ENCODE measurements around the gene CCL13.
"Not testable (repeated sequence)": the region's sequence is repeated elsewhere in the genome, so short reads cannot be mapped to it uniquely, and the experiment has no call there.

Gene CCL13
- total RNA-seq: 0 reads per million in 4 donors

- DNase-seq: no peak
Observed at GRCh38 chr17:34356194-34356593, at the start of gene CCL13. TSS of gene CCL13 (plus strand) at chr17:34356480. CDS start at chr17:34356527, 47 bp downstream.

- peak in 1 of 5 donors; percentile 9 for DNase-seq
Observed at GRCh38 chr17:34307110-34307509, 49.2 kb upstream of the CCL13 start.

- DNase-seq: no peak
Observed at GRCh38 chr17:34308371-34308770, 47.9 kb upstream of the CCL13 start.

- no peak for DNase-seq
Observed at GRCh38 chr17:34311291-34311690, 45.0 kb upstream of the CCL13 start.

- DNase-seq: no peak
Observed at GRCh38 chr17:34312080-34312479, 44.2 kb upstream of the CCL13 start.

GRCh38 chr17:34313164-34313563, 43.1 kb upstream of the CCL13 start:
- no peak for DNase-seq

GRCh38 chr17:34314279-34314678, 42.0 kb upstream of the CCL13 start:
- DNase-seq: no peak

- no peak for DNase-seq
Observed at GRCh38 chr17:34318474-34318873, 37.8 kb upstream of the CCL13 start.

- DNase-seq: no peak
Observed at GRCh38 chr17:34319039-34319483, 37.2 kb upstream of the CCL13 start, which contains the start of gene CCL8. TSS of gene CCL8 (plus strand) at chr17:34319435. CDS start at chr17:34319502, 67 bp downstream.

GRCh38 chr17:34321964-34322363, 34.3 kb upstream of the CCL13 start:
- DNase-seq: no peak

GRCh38 chr17:34327580-34327979, 28.7 kb upstream of the CCL13 start:
- DNase-seq: not testable (repeated sequence)

- no peak for DNase-seq
Observed at GRCh38 chr17:34337701-34338100, 18.6 kb upstream of the CCL13 start.

GRCh38 chr17:34339138-34339770, 17.0 kb upstream of the CCL13 start:
- no peak for DNase-seq

GRCh38 chr17:34341916-34342315, 14.4 kb upstream of the CCL13 start:
- DNase-seq: no peak

GRCh38 chr17:34347063-34347462, 9.2 kb upstream of the CCL13 start:
- DNase-seq: no peak

- no peak for DNase-seq
Observed at GRCh38 chr17:34349751-34350150, 6.5 kb upstream of the CCL13 start.

- no peak for DNase-seq
Observed at GRCh38 chr17:34351096-34351495, 5.2 kb upstream of the CCL13 start.

- DNase-seq: no peak
Observed at GRCh38 chr17:34352191-34352590, 4.1 kb upstream of the CCL13 start.

GRCh38 chr17:34354637-34355036, 1.6 kb upstream of the CCL13 start:
- no peak for DNase-seq

- no peak for DNase-seq
Observed at GRCh38 chr17:34357398-34357797, 1.1 kb downstream of the CCL13 start.

GRCh38 chr17:34358631-34359030, 2.4 kb downstream of the CCL13 start:
- no peak for DNase-seq

- DNase-seq: no peak
Observed at GRCh38 chr17:34360601-34361270, 4.5 kb downstream of the CCL13 start.

GRCh38 chr17:34361478-34362061, 5.3 kb downstream of the CCL13 start:
- DNase-seq: peak in 3 of 5 donors; percentile 12 to 77 (median 36)

- DNase-seq: no peak
Observed at GRCh38 chr17:34363183-34363661, 6.9 kb downstream of the CCL13 start, which contains the start of gene CCL1. TSS of gene CCL1 (minus strand) at chr17:34363233. CDS start at chr17:34363161, 72 bp downstream.

Data from T-helper 1 cell (primary cell).